Mesodermal cell (in vitro differentiated cells): Measurements from ENCODE around the gene CELSR1.

Experiments used
- H3K27ac ChIP-seq: 2 replicates; pipeline ENCODE4 v1.7.0; 2013; ENCODE audit warnings: mild to moderate bottlenecking, low read depth, low read length, moderate library complexity; ENCODE audit not compliant: severe bottlenecking
- H3K36me3 ChIP-seq: 2 replicates; pipeline ENCODE4 v1.7.1; 2013; ENCODE audit warnings: mild to moderate bottlenecking, low read length, moderate library complexity; ENCODE audit not compliant: control insufficient read depth, insufficient read depth
- H3K4me1 ChIP-seq: one replicate; pipeline ENCODE4 v1.7.1; 2013; ENCODE audit warnings: mild to moderate bottlenecking, low read length; ENCODE audit not compliant: insufficient read depth, control insufficient read depth, poor library complexity, severe bottlenecking
- H3K4me3 ChIP-seq: 2 replicates; pipeline ENCODE4 v1.7.0; 2013; ENCODE audit warnings: low read length, control low read depth, mild to moderate bottlenecking; ENCODE audit not compliant: insufficient read depth, poor library complexity, severe bottlenecking; ENCODE audit errors: extremely low read depth
- H3K9me3 ChIP-seq: 2 replicates; pipeline ENCODE4 v1.7.1; 2013; ENCODE audit warnings: mild to moderate bottlenecking, low read length, moderate library complexity; ENCODE audit not compliant: control insufficient read depth
- WGBS, 2 experiments: methylation state at CpG; one replicate each; pipeline ENCODE4 v1.1.5; 2013; ENCODE audit warnings: missing lambda C conversion rate in 2 of 2; ENCODE audit not compliant: insufficient coverage in 2 of 2; 5-methylcytosine and 5-hydroxymethylcytosine counted together

CELSR1 gene

GRCh38 chr22:46574438-46574992, 37.1 kb upstream of the CELSR1 start:
- WGBS, 2 experiments: 91 to 95% methylated on average over 13 of the region's 15 CpGs
- Histone ChIP-seq H3K4me3 (no peak overlapping the region), H3K36me3 (no peaks in the 10 kb centered on the region), H3K27ac (peak overlapping the region; percentile 96), H3K9me3 (peaks cover 7% of the 10 kb centered on the region), H3K4me1 (peaks cover 37% of the 10 kb centered on the region)

DNA sequence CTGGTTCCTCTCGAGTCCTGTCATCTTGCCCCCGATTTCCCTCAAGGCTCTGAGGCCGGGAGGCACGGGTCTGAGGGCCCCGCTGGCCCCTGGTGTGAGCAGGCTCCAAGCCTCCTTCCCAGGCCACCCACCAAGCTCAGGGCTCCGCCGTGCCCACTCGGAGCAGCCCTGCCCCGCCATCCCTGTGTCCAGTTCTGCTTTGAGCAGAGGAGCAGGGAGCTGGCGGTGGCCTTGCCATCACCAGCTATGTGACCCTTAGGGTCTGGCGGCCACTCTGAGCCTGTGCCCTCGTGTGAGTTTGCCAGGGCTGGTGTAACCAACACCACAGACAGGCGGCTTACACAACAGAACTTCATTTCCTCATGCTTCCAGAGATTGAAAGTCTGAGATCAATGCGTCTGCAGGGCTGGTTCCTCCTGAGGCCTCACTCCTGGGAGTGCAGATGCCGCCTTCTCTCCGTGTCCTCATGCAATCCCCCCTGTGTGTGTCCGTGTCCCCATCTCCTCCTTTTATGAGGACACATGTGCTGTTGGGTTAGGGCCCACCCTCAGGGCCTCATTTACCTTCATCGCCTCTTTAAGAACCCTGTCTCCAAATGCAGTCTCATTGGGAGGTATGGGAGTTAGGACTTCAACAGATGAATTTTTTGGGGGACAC, 36.5 kb upstream of the CELSR1 start:
- Histone ChIP-seq H3K27ac (no peak overlapping the region), H3K4me3 (no peak overlapping the region), H3K9me3 (peaks cover 7% of the 10 kb centered on the region), H3K4me1 (peaks cover 31% of the 10 kb centered on the region), H3K36me3 (no peaks in the 10 kb centered on the region)
- WGBS, 2 experiments: 89 to 90% methylated on average over 10 to 16 of the region's 18 CpGs

- 96 to 97% methylated on average over 13 to 17 of the region's 19 CpGs for WGBS, 2 experiments
- H3K4me1 ChIP-seq: peaks cover 24% of the 10 kb centered on the region
- no peak overlapping the region for H3K27ac ChIP-seq
- H3K9me3 ChIP-seq: peaks cover 7% of the 10 kb centered on the region
- no peak overlapping the region for H3K4me3 ChIP-seq
- H3K36me3 ChIP-seq: no peaks in the 10 kb centered on the region
Observed at GRCh38 chr22:46572911-46573780, 35.7 kb upstream of the CELSR1 start.

DNA sequence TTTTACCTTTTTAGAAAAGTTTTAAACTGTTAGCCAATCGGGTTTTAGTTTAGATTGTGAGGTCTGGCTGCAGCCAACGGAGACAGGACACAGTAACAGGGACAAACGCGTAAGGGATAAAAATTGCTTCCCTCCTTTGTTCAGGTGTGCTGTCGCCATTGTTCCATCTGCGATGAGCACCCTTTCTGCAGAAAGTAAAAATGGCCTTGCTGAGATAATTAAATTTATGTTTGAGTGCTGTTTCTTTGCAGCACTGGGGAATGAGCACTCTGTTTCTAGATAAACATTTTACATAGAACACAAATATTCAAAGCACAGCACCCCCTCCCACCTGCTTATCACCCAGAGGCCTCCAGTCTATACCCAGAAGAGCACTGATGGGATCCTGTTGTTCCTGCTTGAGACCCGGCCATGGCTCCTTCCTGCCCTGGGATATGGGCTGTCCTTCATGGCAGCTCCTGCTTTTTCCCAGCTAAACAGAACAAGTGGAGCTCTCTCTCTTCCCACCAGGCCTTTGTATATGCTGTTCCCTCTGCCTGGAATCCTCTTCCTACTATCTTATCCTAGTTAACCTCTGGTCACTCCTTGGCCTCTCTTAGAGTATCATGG, 34.3 kb upstream of the CELSR1 start:
- no peaks in the 10 kb centered on the region for H3K36me3 ChIP-seq
- 54 to 61% methylated on average over 5 of the region's 7 CpGs for WGBS, 2 experiments

DNA sequence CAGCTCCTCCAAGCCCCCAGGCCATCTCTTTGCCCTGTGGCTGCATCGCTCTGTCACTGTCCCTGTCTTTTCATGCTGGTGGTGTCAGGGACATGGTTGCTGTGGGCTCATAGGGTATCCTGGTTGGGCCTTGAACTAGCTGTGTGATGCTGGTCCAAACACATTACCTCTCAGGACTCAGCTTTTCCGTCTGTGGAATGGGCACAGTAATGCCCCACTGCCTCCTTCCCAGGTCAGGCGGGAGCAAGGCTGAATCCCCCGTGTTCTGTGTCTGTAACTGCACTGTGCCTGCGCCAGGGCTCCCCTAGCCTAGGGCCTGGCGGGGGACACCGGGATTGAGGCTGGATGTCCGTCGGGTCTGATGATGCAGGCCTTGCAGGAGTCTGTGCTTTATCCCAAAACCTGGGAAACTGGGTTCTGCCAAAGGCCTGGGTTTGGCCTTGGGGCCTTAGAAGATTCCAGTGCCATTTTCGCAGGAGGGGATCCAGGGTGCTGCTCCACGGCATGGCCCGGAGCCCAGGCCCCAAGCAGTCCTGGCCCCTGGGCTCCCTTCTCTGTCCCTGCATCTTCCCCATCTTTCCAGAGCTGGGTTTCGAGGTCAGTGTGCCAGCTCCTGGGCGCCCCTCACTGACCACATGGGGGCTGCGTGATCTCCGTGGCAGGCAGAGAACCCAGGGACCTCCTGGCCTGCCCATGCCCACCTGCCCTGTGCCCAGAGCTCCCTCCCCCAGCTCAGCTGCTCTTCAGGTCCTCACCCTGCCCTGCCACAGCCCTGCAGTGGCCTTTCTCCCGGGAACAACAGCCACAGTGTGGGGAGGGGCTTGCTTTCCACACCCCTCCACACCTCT, 32.7 kb upstream of the CELSR1 start:
- Histone ChIP-seq H3K9me3 (peaks cover 7% of the 10 kb centered on the region), H3K4me1 (peaks cover 9% of the 10 kb centered on the region), H3K36me3 (no peaks in the 10 kb centered on the region), H3K27ac (no peak overlapping the region), H3K4me3 (no peak overlapping the region)
- 88 to 92% methylated on average over 15 to 16 of the region's 17 CpGs for WGBS, 2 experiments

More for the DNA sequence above, 34.3 kb upstream of the CELSR1 start:
- Histone ChIP-seq H3K4me1 (peaks cover 18% of the 10 kb centered on the region), H3K4me3 (no peak overlapping the region), H3K27ac (no peak overlapping the region), H3K9me3 (peaks cover 7% of the 10 kb centered on the region)

GRCh38 chr22:46569055-46569847, 31.8 kb upstream of the CELSR1 start:
- Histone ChIP-seq H3K27ac (no peak overlapping the region), H3K36me3 (no peaks in the 10 kb centered on the region), H3K9me3 (peaks cover 7% of the 10 kb centered on the region), H3K4me1 (peaks cover 2% of the 10 kb centered on the region), H3K4me3 (no peak overlapping the region)
- WGBS, 2 experiments: 78 to 84% methylated on average over 19 to 21 of the region's 23 CpGs

DNA sequence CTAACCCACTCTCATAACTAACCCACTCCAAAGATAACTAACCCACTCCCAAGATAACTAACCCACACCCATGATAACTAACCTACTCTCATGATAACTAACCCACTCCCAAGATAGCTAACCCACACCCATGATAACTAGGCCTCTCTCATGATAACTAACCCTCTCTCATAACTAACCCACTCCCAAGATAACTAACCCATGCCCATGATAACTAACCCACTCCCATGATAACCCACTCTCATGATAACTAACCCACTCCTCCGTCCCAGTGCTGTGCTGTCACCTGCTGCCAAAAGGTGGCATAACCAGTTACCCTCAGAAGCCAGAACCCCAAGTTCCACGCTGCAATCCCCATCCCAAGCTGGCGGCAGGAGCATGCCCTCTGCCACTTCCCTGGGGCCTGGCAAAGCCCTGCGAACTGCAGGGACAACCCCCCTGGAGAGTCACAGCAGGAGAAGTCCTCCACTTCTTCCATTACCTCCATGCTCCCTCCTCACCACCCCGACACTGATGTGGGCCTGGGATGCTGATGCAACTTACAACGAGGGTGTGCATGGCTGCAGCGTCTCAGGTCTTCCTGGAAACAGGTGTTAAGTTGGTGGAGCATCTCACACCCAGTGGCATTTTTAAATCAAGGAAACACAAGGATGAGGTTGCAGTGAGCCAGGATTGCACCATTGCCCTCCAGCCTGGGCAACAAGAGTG, 30.8 kb upstream of the CELSR1 start:
- H3K9me3 ChIP-seq: peaks cover 7% of the 10 kb centered on the region
- H3K4me3 ChIP-seq: no peak overlapping the region
- H3K36me3 ChIP-seq: no peaks in the 10 kb centered on the region
- no peak overlapping the region for H3K27ac ChIP-seq
- WGBS, 2 experiments: 61 to 90% methylated on average over 3 to 4 of the region's 7 CpGs
- peaks cover 6% of the 10 kb centered on the region for H3K4me1 ChIP-seq

DNA sequence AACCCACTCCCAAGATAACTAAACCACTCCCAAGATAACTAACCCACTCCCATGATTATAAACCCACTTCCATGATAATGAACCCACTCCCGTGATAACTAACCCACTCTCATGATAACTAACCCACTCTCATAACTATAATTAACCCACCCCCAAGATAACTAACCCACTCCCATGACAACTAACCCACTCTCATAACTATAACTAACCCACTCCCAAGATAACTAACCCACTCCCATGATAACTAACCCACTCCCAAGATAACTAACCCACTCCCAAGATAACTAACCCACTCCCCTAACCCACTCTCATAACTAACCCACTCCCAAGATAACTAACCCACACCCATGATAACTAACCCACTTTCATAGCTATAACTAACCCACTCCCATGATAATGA, 30.1 kb upstream of the CELSR1 start:
- Histone ChIP-seq H3K36me3 (no peaks in the 10 kb centered on the region), H3K4me3 (no peak overlapping the region), H3K4me1 (peaks cover 6% of the 10 kb centered on the region), H3K27ac (no peak overlapping the region), H3K9me3 (peaks cover 7% of the 10 kb centered on the region)
- 79 to 86% methylated on average over 1 of the region's 1 CpG for WGBS, 2 experiments

DNA sequence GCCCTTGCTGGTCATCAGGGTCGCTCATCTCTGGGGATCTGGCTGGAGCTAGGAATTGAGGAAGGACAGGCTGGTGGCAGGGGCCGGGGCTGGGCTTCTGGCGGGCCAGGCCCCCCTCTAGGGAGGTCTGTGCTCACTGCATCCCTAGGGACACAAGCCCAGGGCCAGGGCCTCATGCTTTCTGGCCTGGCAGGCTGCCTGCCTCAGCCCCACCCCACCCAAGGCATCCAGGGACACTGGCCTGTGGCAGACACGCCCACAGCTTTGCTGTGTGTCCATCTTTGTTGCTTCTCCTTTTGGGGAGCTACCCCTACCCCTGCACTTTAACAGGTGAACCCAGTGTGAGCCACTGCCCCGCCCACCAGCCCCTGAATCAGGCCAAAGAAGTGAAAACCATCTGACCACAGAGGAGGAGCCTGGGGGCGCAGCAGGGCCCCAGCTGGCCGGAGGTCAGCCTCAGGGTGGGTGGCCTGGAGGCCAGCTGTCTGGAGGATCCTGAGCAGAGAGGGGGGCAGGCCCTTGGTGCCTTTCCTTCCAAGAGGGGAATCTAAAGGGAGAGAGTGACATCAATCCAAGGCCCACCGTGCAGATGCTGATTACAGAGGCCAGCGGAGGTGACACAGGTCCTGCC, 26.8 kb upstream of the CELSR1 start:
- WGBS, 2 experiments: 82 to 89% methylated on average over 7 to 8 of the region's 9 CpGs
- Histone ChIP-seq H3K27ac (peak overlapping the region; percentile 49), H3K36me3 (no peaks in the 10 kb centered on the region), H3K4me3 (no peak overlapping the region), H3K4me1 (peaks cover 6% of the 10 kb centered on the region), H3K9me3 (no peaks in the 10 kb centered on the region)
